ENCODE results near the gene ATXN2L. TPM values are rescaled to one million over a fixed set of nuclear protein-coding genes. Genes with fewer than 3 reads are reported as not detected.
A peak's percentile ranks its signal among the peaks of the same experiment; 100 is the strongest.

The ATXN2L gene
- total RNA-seq, 1 experiment from 2014 or later = 264 TPM

GRCh38 chr16:28823291-28823872 lies 583 bp downstream of the ATXN2L start:
- ATAC-seq (no peak; the same call in none of the 2 replicates), DNase-seq (ENCODE audit: low read depth, low spot score) (no peak)
- RAD21 ChIA-PET (ENCODE audit: low non-redundant PET in 1 of 2, low total read pairs in 2 of 2, uncharacterized antibody in 2 of 2, unreplicated experiment in 2 of 2) = interaction anchor here in 1 of 2 experiments (0.7 kb wide), 1 partner anchor 52 kb away, joined by 3 read pairs; no protein-coding TSS in a partner anchor
- CTCF ChIA-PET = interaction anchor here (0.6 to 1.0 kb wide), 3 partner anchors 121 to 1338 kb away, joined by 3 to 4 read pairs (median 4); no protein-coding TSS in a partner anchor
- TF ChIP-seq EGR1 (IDR thresholded peaks at IDR 0.05; ENCODE audit: low read depth) (no peak), ZFX (IDR thresholded peaks at IDR 0.05) (peak; percentile 87), SP1 (IDR thresholded peaks at IDR 0.05; ENCODE audit: low read depth) (no peak)
- peak overlapping the region; percentile 100 for H3K9ac ChIP-seq (ENCODE audit: low read length)
- peaks cover 59% of the 10 kb centered on the region for H3K79me2 ChIP-seq (ENCODE audit: insufficient read depth, low read length)
- peak overlapping the region; percentile 66 to 72 for H3K4me3 ChIP-seq (replicated peaks in 1 of 2; ENCODE audit: low read depth in 1 of 2, low read length in 2 of 2)
- no peaks in the 10 kb centered on the region for H3K9me2 ChIP-seq (ENCODE audit: insufficient read depth)
- POLR2A ChIA-PET = interaction anchor here (1.4 to 3.3 kb wide), 3 partner anchors 22 to 127 kb away, joined by 4 to 20 read pairs (median 6); partner anchors contain the start of genes NFATC2IP, SH2B1 and TUFM
- peak overlapping the region; percentile 100 for H3K27ac ChIP-seq (ENCODE audit: low read depth, low read length)
- peaks cover 31 to 33% of the 10 kb centered on the region in 2 experiments for H3K36me3 ChIP-seq (ENCODE audit: control insufficient read depth in 1 of 2, insufficient read depth in 2 of 2, low read length in 2 of 2)
- intact Hi-C loops (cut with micrococcal nuclease) = no loop called here
- peaks cover 14% of the 10 kb centered on the region; the same call in 1 of the 2 replicates for H4K20me1 ChIP-seq (ENCODE audit: insufficient read depth)
- no peak overlapping the region for H2AFZ ChIP-seq (ENCODE audit: low read depth, low read length, poor library complexity, severe bottlenecking)
- H3K27me3 ChIP-seq (ENCODE audit: insufficient read depth, low read length) = no peaks in the 10 kb centered on the region
- H3K4me2 ChIP-seq (ENCODE audit: low read length) = peak overlapping the region; percentile 73
- H3K9me3 ChIP-seq (ENCODE audit: control insufficient read depth in 1 of 2, insufficient read depth in 1 of 2, low read depth in 1 of 2, low read length in 2 of 2) = no peaks in the 10 kb centered on the region
- H3K4me1 ChIP-seq (ENCODE audit: control insufficient read depth in 1 of 2, insufficient read depth in 2 of 2, low read length in 2 of 2) = peaks cover 5 to 22% of the 10 kb centered on the region in 2 experiments; a peak in 3 of 4 replicates
- BruUV-seq (replicated peaks) = no TSS peak

- peaks cover 31 to 39% of the 10 kb centered on the region in 2 experiments for H3K36me3 ChIP-seq (ENCODE audit: control insufficient read depth in 1 of 2, insufficient read depth in 2 of 2, low read length in 2 of 2)
- H3K9me3 ChIP-seq (ENCODE audit: control insufficient read depth in 1 of 2, insufficient read depth in 1 of 2, low read depth in 1 of 2, low read length in 2 of 2) = no peaks in the 10 kb centered on the region
- H3K4me3 ChIP-seq (replicated peaks in 1 of 2; ENCODE audit: low read depth in 1 of 2, low read length in 2 of 2) = peak overlapping the region; percentile 66 to 72
- ChIA-PET POLR2A (interaction anchor here (3.3 kb wide), 1 partner anchor 22 kb away, joined by 20 read pairs; the partner anchor contains the start of gene TUFM), CTCF (no interaction called here), RAD21 (ENCODE audit: low non-redundant PET in 1 of 2, low total read pairs in 2 of 2, uncharacterized antibody in 2 of 2, unreplicated experiment in 2 of 2) (no interaction called here)
- peaks cover 66% of the 10 kb centered on the region for H3K79me2 ChIP-seq (ENCODE audit: insufficient read depth, low read length)
- H3K9me2 ChIP-seq (ENCODE audit: insufficient read depth) = no peaks in the 10 kb centered on the region
- intact Hi-C loops (cut with micrococcal nuclease) = no loop called here
- TF ChIP-seq CTCF (IDR thresholded peaks at IDR 0.05 in 2 of 3, conservative IDR thresholded peaks at IDR 0.05 in 1 of 3; ENCODE audit: borderline replicate concordance in 1 of 3, insufficient read depth in 1 of 3, low read depth in 2 of 3, low read length in 2 of 3) (peak in 1 of 3 experiments; percentile 11; a peak in 1 of 6 replicates), MAX (IDR thresholded peaks at IDR 0.05) (peak; percentile 59; the same call in 1 of the 2 replicates), POLR2A (IDR thresholded peaks at IDR 0.05; ENCODE audit: borderline replicate concordance, extremely low read depth, insufficient read depth, insufficient read length) (peak; percentile 41), POLR2AphosphoS5 (IDR thresholded peaks at IDR 0.05; ENCODE audit: low read depth, low read length) (peak; percentile 86), ZBTB33 (IDR thresholded peaks at IDR 0.05; ENCODE audit: extremely low read depth, insufficient replicate concordance, low read length) (peak; percentile 46), RAD21 (IDR thresholded peaks at IDR 0.05; ENCODE audit: low read depth) (no peak), SP1 (IDR thresholded peaks at IDR 0.05; ENCODE audit: low read depth) (peak; percentile 83), YY1 (IDR thresholded peaks at IDR 0.05; ENCODE audit: extremely low read depth, insufficient replicate concordance, low read depth, low read length) (no peak), SIN3A (IDR thresholded peaks at IDR 0.05; ENCODE audit: low read depth) (peak; percentile 40; the same call in 1 of the 2 replicates)
- H2AFZ ChIP-seq (ENCODE audit: low read depth, low read length, poor library complexity, severe bottlenecking) = no peak overlapping the region
- H3K4me1 ChIP-seq (ENCODE audit: control insufficient read depth in 1 of 2, insufficient read depth in 2 of 2, low read length in 2 of 2) = peaks cover 5 to 22% of the 10 kb centered on the region in 2 experiments; a peak in 3 of 4 replicates
- H3K4me2 ChIP-seq (ENCODE audit: low read length) = peak overlapping the region; percentile 73
- peak overlapping the region; percentile 100 for H3K27ac ChIP-seq (ENCODE audit: low read depth, low read length)
- peaks cover 14% of the 10 kb centered on the region; the same call in 1 of the 2 replicates for H4K20me1 ChIP-seq (ENCODE audit: insufficient read depth)
- no peaks in the 10 kb centered on the region for H3K27me3 ChIP-seq (ENCODE audit: insufficient read depth, low read length)
- no TSS peak for BruUV-seq (replicated peaks)
- ATAC-seq = peak; percentile 81
- peak; percentile 94 for DNase-seq (ENCODE audit: low read depth, low spot score)
- peak overlapping the region; percentile 100 for H3K9ac ChIP-seq (ENCODE audit: low read length)
Observed at GRCh38 chr16:28823873-28824716, 1.3 kb downstream of the ATXN2L start.
